ENCODE measurements around the gene LAS1L.
"Not testable (repeated sequence)": the region's sequence is repeated elsewhere in the genome, so short reads cannot be mapped to it uniquely, and the experiment has no call there.

Gene LAS1L

DNA sequence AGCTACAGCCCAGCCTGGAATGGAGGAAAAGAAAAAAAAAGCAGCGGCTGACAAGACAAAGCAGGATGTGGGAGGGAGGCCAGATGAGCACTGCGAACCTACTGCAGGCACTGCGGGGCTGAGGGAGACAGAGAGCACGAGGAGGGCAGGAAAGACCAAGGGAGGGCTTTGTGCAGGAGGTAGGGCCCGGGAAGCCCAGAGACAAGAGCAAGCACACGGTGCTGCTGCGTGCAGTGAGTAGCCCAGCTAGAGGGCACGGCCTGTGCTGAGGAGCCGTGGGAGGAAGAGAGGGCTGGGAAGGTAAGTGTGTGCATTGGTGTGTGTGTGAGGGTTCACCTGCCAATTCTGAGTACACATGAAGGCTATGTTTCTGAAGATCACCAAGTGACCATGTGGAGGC lies 15.6 kb downstream of the LAS1L start:
- DNase-seq: not testable (repeated sequence)

DNA sequence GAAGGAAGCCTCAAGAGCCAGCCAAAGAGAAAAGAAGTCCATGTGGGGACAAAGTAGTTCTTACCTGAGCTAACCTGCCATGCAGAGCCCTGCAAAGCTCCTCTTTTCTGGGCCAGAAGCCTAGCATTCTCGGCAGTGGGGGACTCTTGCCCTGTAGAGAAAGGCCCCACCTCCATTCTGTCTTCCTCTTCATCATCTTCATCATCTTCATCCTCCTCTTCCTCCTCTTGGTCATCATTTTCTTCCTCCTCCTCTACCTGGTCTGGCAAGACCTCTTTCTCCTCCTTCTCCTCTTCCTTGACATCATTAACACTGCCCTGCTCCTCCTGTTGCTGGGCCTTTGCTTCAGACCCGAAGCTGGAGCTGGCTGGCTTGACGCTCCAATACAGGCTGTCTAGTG lies 16.7 kb downstream of the LAS1L start:
- no peak for DNase-seq

DNA sequence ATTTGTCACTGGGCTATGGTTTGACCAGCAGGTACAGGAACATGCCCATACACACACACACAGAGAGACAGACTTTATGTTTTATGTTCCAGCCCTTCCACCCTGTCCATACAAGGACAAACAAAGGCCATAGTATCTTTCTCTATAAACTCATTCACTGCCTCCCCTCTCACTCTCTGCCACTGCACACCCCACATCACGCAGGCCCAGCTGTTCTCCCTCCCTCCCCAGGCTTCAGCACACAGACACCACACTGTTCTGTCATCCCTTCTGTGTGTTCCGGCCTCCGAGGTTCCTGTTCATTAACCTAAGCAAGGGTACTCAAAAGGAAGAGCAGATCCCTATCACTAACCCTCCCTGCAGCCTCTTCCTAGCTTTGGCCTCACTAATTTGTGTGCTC lies 17.8 kb downstream of the LAS1L start:
- peak in 44 of 56 donors; percentile 0 to 69 (median 9) for DNase-seq

DNA sequence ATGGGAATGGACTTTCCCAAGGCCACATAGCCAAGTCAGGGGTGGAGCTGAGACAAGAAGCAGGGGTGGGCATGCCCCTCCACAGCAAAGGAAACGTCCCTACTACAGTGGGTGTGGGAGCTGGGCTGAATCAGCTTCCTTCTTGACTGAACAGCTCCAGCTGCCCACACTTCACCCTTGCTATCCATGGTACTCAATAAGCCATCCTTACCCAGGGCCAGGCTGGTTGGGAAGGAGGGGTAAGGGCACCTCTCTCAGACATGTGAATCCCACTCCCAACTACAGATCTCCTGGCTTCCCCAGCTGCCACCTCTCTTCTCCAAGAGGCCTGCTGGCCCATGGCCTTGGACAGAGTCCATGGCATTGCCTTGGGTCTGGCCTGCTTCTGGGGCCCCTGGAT lies 21.0 kb downstream of the LAS1L start:
- DNase-seq: no peak

DNA sequence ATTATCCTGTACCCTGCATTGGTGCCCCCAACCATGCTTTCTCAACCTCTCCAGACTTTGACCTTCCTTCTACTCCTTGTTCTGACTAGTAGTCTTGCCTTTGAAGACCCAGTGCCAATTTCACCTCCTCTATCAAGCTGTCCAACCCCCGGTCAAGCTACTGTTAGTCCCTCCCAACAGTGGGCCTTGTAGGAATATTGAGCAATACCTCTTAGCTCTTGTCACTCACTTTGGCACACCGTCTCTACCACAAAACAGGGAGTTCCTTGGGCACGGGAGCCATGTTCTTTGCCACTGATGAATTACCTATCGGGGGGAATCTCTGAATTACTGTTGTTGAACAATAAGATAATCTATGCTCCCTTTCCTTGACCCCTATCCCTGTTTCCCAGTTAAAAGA lies 25.2 kb downstream of the LAS1L start:
- no peak for DNase-seq

DNA sequence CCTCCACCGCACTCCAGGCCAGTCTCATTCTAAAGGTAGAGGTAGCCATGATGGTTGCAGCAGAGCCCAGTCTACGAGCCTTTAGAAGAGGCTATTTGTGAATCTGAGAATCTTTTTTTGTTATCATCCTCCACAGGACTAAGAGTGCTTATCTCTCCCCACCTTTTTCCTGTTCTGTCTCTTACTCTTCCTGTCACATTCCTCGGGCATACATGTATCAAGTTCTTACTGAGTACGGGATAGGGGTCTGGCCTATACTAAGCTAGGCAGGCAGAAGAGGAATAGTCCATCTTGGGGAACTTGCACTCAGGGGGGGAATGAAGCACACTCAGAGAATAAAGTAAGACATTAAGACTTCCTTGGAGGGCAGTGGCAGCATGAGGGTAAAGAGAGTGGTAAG lies 25.7 kb downstream of the LAS1L start:
- no peak for DNase-seq

DNA sequence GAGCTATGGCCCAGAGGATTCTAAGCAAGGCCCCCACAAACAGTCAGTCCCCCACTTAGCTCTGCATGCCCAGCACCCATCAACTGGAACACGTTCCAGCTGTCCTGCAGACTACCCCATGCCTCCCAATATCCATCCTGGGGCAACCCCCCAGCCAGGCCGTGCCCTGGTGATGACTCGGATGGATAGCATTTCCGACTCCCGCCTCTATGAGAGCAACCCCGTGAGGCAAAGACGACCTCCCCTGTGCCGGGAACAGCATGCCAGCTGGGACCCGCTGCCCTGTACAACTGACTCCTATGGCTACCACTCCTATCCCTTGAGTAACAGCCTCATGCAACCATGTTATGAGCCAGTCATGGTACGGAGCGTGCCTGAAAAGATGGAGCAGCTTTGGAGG lies 32.0 kb downstream of the LAS1L start:
- DNase-seq: no peak

DNA sequence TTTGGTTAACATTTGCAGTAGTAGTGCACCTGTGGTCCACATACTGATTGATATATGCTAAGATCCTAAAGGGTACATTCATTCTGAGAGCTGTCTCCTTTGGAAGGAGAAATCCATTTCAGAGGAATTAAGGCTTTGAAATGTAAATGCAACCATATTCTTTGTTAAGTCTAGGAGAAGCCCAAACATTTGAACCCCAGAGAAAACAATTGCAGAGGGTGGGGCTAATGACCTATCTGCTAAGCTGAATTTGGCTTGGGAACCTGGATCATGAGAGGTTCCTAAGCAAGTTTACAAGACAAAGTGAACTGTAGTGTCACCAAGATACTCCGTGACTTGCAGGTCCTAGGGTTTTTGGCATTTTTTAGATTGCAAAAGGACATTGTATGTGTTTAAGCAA lies 41.2 kb downstream of the LAS1L start:
- DNase-seq: no peak

DNA sequence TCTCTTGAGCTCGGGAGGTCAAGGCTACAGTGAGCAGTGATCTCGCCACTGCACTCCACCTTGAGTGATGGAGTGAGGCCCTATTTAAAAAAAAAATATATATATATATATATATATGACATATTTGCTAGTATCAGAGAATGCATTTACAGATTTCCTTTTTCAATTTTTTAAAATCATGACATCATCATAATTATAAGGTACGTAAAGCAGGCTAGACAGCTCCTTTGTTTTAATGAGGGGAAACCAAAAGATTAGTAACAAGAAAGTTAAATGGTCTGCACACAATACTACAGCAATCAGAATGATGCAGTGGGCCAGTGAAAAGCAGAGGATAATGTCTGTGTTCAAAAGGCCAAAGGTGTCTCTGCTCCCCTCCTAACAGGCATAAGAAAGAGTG lies 43.0 kb downstream of the LAS1L start:
- DNase-seq: no peak

DNA sequence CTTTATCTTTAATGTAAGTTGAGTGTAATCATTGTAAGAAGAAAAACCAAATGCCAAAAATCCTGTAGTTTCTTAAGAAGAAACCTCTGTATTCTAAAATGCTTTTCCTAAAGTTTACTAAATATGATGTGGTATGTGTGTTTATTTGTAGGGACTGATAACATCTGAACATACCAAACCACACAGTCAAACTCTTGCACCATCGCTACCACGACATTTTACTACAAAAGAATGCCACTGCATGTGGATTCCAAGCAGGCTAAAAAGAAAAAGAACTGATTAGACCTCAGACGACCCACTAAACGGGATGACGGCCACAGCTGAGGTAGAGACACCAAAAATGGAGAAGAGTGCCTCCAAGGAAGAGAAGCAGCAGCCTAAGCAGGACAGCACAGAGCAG lies 46.1 kb downstream of the LAS1L start:
- DNase-seq: no peak

DNA sequence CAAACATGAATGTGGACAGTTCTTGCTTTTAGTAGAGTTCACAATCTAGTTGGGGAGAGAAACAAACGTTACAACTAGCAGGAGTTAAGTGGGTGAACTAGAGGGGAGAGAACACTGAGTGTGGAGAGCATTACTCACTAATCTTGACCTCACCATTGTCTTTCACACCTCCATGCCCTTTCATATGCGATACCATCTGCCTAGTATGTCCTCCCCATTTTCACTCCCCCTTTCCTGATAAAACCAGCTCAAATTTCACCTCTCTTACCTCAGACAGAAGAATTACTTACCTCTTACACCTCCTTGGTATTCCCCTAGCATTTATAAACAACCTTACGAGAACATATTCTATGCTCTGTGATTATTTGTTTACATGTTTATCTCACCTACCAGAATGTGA lies 53.6 kb downstream of the LAS1L start:
- no peak for DNase-seq

DNA sequence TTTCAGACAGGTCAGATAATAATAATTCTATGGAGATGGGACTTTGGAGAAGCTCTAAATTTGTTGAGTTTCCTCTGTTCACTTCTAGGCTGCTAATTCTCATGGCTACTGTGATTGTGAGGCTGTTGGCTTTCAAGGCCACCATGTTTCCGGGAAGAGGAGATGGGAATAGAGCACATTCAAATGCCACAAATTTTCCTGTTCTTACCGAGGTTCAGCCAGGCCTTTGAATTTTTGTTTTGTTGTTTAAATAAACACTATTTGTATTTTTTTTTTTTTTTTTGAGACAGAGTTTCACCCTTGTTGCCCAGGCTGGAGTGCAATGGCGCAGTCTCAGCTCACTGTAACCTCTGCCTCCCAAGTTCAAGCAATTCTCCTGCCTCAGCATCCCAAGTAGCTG lies 55.5 kb downstream of the LAS1L start:
- DNase-seq: not testable (repeated sequence)

DNA sequence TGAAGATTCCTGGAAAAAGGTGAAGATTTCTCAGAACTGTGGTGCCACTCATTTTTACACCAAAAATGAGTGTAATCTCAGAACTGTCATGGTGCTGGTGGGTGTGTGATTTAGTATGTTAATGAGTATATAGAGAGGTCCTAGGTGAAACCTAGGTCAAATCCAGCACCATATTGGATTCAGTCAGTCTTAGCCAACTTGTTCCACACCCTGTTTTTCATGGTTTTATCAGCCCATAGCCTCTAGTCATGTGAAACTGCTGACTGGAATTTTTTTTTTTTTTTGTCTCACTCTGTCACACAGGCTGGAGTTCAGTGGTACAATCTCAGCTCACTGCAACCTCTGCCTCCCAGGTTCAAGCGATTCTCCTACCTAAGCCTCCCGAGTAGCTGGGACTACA lies 58.0 kb downstream of the LAS1L start:
- DNase-seq: no peak

DNA sequence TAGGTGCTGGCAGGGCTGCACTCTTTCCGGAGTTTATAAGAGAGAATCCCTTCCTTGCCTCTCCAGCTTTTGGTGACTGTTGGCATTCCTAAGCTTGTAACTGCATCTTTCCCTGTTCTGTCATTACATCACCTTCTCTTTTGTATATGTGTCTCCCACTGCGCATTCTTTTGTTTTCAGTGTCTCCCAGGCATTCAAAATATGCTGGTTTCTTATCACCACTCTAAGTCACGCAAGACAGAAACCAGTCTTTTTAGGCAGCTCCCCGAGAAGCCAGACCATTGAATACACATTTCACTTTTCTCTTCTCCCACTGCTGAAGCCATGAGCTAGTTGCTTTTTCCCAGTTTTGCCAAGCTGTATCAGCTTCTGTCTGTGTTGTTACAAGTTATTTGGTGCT lies 71.0 kb downstream of the LAS1L start:
- DNase-seq: no peak

Data from amygdala (tissue), 56 donors.